H1 (cell line): Measurements from ENCODE around the gene KLHL14. TPM values are rescaled to one million over a fixed set of nuclear protein-coding genes. Genes with fewer than 3 reads are reported as not detected.

Experiments used
- CTCF ChIA-PET: fragments of 300-600 bp; sonication (Branson Sonifier 250); formaldehyde crosslinking; loops from one replicate; lab custom pipeline; 2021; ENCODE audit not compliant: partially characterized antibody; lab: Charles Lee
- POLR2A ChIA-PET: fragments of 300-600 bp; sonication (Branson Sonifier 250); formaldehyde crosslinking; loops from one replicate; lab custom pipeline; 2021; ENCODE audit warnings: inconsistent platforms; ENCODE audit not compliant: partially characterized antibody; lab: Charles Lee
- DNase-seq, 2 experiments: peaks; one replicate each; pipeline versions ENCODE4 v3.0.0 to v3.0.0-alpha.2; 2010 to 2022; ENCODE audit warnings: low spot score in 2 of 2, low read depth in 1 of 2, mixed read lengths in 1 of 2
- FAIRE-seq: peaks from 2 replicates; lab custom pipeline; 2011; peaks lifted over from hg19 to GRCh38; lab: Jason Lieb, UNC
- H2AFZ ChIP-seq: 2 replicates; pipeline ENCODE4 v1.8.1; 2012; ENCODE audit warnings: low read length, inconsistent platforms
- H2AK5ac ChIP-seq: 2 replicates; pipeline ENCODE4 v1.6.1; 2013; ENCODE audit warnings: low read depth, low read length
- H2BK120ac ChIP-seq: replicated peaks from 2 replicates; pipeline ENCODE3; 2013; ENCODE audit warnings: low read depth, low read length, inconsistent platforms
- H2BK12ac ChIP-seq: 2 replicates; pipeline ENCODE4 v1.6.1; 2013; ENCODE audit warnings: low read depth, low read length
- H2BK15ac ChIP-seq: 2 replicates; pipeline ENCODE4 v1.6.1; 2013; ENCODE audit warnings: low read length
- H2BK20ac ChIP-seq: 2 replicates; pipeline ENCODE4 v1.6.1; 2013; ENCODE audit warnings: low read length
- H2BK5ac ChIP-seq: 2 replicates; pipeline ENCODE4 v1.6.1; 2013; ENCODE audit warnings: low read depth, low read length
- H3K14ac ChIP-seq: 2 replicates; pipeline ENCODE4 v1.6.1; 2013; ENCODE audit warnings: inconsistent platforms; ENCODE audit not compliant: insufficient read length
- H3K18ac ChIP-seq: 2 replicates; pipeline ENCODE4 v1.6.1; 2013; ENCODE audit warnings: low read length; ENCODE audit errors: extremely low read depth
- H3K23ac ChIP-seq: 2 replicates; pipeline ENCODE4 v1.6.1; 2013; ENCODE audit warnings: inconsistent platforms; ENCODE audit not compliant: insufficient read length
- H3K23me2 ChIP-seq: 2 replicates; pipeline ENCODE4 v1.6.1; 2013; ENCODE audit warnings: low read depth, low read length
- H3K27ac ChIP-seq: 2 replicates; pipeline ENCODE4 v1.6.1; 2011; ENCODE audit warnings: low read depth, low read length, inconsistent platforms
- H3K27me3 ChIP-seq, 4 experiments: replicated peaks in 1 of 4; 1 replicate in 1 of 4; 2 replicates in 3 of 4; pipeline versions ENCODE4 v1.6.1 to v1.8.1; 2011 to 2013; ENCODE audit warnings: low read length in 3 of 4, mild to moderate bottlenecking in 3 of 4, inconsistent platforms in 2 of 4, mixed read lengths in 2 of 4, moderate library complexity in 1 of 4; ENCODE audit not compliant: control insufficient read depth in 3 of 4, insufficient read depth in 3 of 4; ENCODE audit errors: extremely low read depth in 1 of 4
- H3K36me3 ChIP-seq, 4 experiments: 2 replicates each; pipeline versions ENCODE4 v1.6.1 to v1.8.1; 2011 to 2013; ENCODE audit warnings: mild to moderate bottlenecking in 4 of 4, low read length in 3 of 4, moderate library complexity in 2 of 4, control low read depth in 1 of 4, inconsistent platforms in 1 of 4; ENCODE audit not compliant: insufficient read depth in 4 of 4, control insufficient read depth in 2 of 4
- H3K4ac ChIP-seq: replicated peaks from 2 replicates; pipeline ENCODE3; 2013; ENCODE audit warnings: low read length, low read depth, mixed read lengths, inconsistent platforms; ENCODE audit not compliant: insufficient read length
- H3K4me1 ChIP-seq, 4 experiments: replicated peaks in 1 of 4; 1 replicate in 1 of 4; 2 replicates in 3 of 4; pipeline versions ENCODE4 v1.6.1 to v1.8.1; 2011 to 2013; ENCODE audit warnings: low read length in 3 of 4, inconsistent platforms in 2 of 4, mixed read lengths in 1 of 4; ENCODE audit not compliant: insufficient read depth in 4 of 4, control insufficient read depth in 3 of 4
- H3K4me2 ChIP-seq, 2 experiments: 2 replicates each; pipeline versions ENCODE4 v1.6.1 to v1.8.1; 2011 to 2013; ENCODE audit warnings: low read depth in 2 of 2, low read length in 2 of 2, control low read depth in 1 of 2, inconsistent platforms in 1 of 2, mild to moderate bottlenecking in 1 of 2; ENCODE audit not compliant: insufficient read depth in 1 of 2
- H3K4me3 ChIP-seq, 4 experiments: fragments of 200-600, 300-600 bp in 1 of 4; sonication (generic), shearing (Covaris generic), sonication (Bioruptor Twin) in 1 of 4; 2 replicates each; pipeline versions ENCODE4 v1.5.1 to v1.8.1; 2011 to 2016; ENCODE audit warnings: low read length in 4 of 4, low read depth in 3 of 4, control low read depth in 2 of 4, inconsistent platforms in 2 of 4, mild to moderate bottlenecking in 2 of 4, mixed read lengths in 1 of 4, moderate library complexity in 1 of 4; ENCODE audit not compliant: insufficient read depth in 2 of 4; ENCODE audit errors: extremely low read depth in 1 of 4
- H3K56ac ChIP-seq: replicated peaks from 2 replicates; pipeline ENCODE3; 2013; ENCODE audit warnings: low read depth, mild to moderate bottlenecking, mixed read lengths, low read length, inconsistent platforms; ENCODE audit not compliant: insufficient read length
- H3K79me1 ChIP-seq: 2 replicates; pipeline ENCODE4 v1.6.1; 2013; ENCODE audit warnings: low read depth, low read length, control low read depth
- H3K79me2 ChIP-seq, 2 experiments: 2 replicates each; pipeline versions ENCODE4 v1.6.1 to v1.8.1; 2012 to 2013; ENCODE audit warnings: low read length in 2 of 2, mild to moderate bottlenecking in 2 of 2, inconsistent platforms in 1 of 2; ENCODE audit not compliant: insufficient read depth in 2 of 2, control insufficient read depth in 1 of 2
- H3K9ac ChIP-seq, 4 experiments: replicated peaks in 1 of 4; 1 replicate in 1 of 4; 2 replicates in 3 of 4; pipeline versions ENCODE4 v1.6.1 to v1.8.1; 2011 to 2013; ENCODE audit warnings: low read depth in 3 of 4, low read length in 3 of 4, control low read depth in 2 of 4, mild to moderate bottlenecking in 2 of 4, moderate library complexity in 2 of 4, inconsistent platforms in 1 of 4; ENCODE audit errors: extremely low read depth in 1 of 4
- H3K9me3 ChIP-seq, 2 experiments: 2 replicates each; pipeline versions ENCODE4 v1.6.1 to v1.8.1; 2012 to 2013; ENCODE audit warnings: mild to moderate bottlenecking in 2 of 2, moderate library complexity in 2 of 2, control low read depth in 1 of 2, inconsistent platforms in 1 of 2, low read depth in 1 of 2, low read length in 1 of 2, mixed read lengths in 1 of 2; ENCODE audit not compliant: insufficient read depth in 2 of 2
- H4K20me1 ChIP-seq, 2 experiments: replicated peaks in 1 of 2; 2 replicates each; pipeline versions ENCODE3 to v1.8.1; 2011 to 2013; ENCODE audit warnings: inconsistent platforms in 2 of 2, low read length in 2 of 2, mild to moderate bottlenecking in 1 of 2; ENCODE audit not compliant: insufficient read depth in 2 of 2, control insufficient read depth in 1 of 2
- H4K5ac ChIP-seq: 2 replicates; pipeline ENCODE4 v1.6.1; 2013; ENCODE audit warnings: low read length, low read depth, mixed read lengths, inconsistent platforms; ENCODE audit not compliant: insufficient read length
- H4K8ac ChIP-seq: 2 replicates; pipeline ENCODE4 v1.8.0; 2013; ENCODE audit warnings: mild to moderate bottlenecking, moderate library complexity, low read length, inconsistent platforms; ENCODE audit not compliant: insufficient read depth; ENCODE audit errors: extremely low read depth
- H4K91ac ChIP-seq: replicated peaks from 2 replicates; pipeline ENCODE3; 2013; ENCODE audit warnings: low read length, mixed read lengths, inconsistent platforms; ENCODE audit not compliant: insufficient read length
- CTBP2 ChIP-seq: IDR thresholded peaks from 2 replicates; pipeline ENCODE4 v1.7.0; 2011; ENCODE audit warnings: borderline replicate concordance, mild to moderate bottlenecking, moderate library complexity, mixed read lengths, low read length; ENCODE audit not compliant: insufficient read depth, insufficient read length
- WGBS, 2 experiments: shearing (Covaris generic) in 1 of 2; methylation state at CpG; one replicate each; pipeline versions ENCODE4 v1.1.6 to v1.1.7; 2013 to 2015; ENCODE audit warnings: low lambda C conversion rate in 2 of 2, mixed read lengths in 2 of 2, inconsistent platforms in 1 of 2, low coverage in 1 of 2, missing lambda C conversion rate in 1 of 2; ENCODE audit not compliant: insufficient replicate concordance in 2 of 2, insufficient coverage in 1 of 2, insufficient read length in 1 of 2; ENCODE audit errors: extremely low coverage in 1 of 2, missing lambda C conversion rate in 1 of 2; 5-methylcytosine and 5-hydroxymethylcytosine counted together
- polyA plus RNA-seq, 7 experiments: library from polyadenylated mRNA; depleted of rRNA in 3 of 7; stranded (reverse) in 5 of 7; unstranded in 2 of 7; fragments of >200 nt in 5 of 7; fragments of 200-250 nt in 2 of 7; gene quantifications; 1 replicate in 5 of 7; 2 replicates in 1 of 7; 4 replicates in 1 of 7; pipeline versions ENCODE4 v1.2.1 to v1.2.3, GENCODE V29; 2011 to 2013; ENCODE audit warnings: missing spikeins in 2 of 7, mixed read lengths in 2 of 7
- total RNA-seq: library from RNA; stranded (reverse); fragmentation: NEBNext Ultra II Directional; extraction: Animal tissue kit (Norgen Biotek cat#: 25700); gene quantifications from 2 replicates; pipeline ENCODE4 v1.2.1, GENCODE V29; 2021

KLHL14 gene
- total and polyA plus RNA-seq, 2 of the 8 experiments (the other 6 are each of a cell fraction or from before 2014, with no cell fraction given) = 1.1 to 1.2 TPM

GRCh38 chr18:32730068-32730467 lies 42.8 kb downstream of the KLHL14 start:
- Histone ChIP-seq H2AK5ac (no peak overlapping the region), H2BK15ac (no peak overlapping the region), H2BK120ac (no peak overlapping the region), H3K9ac (no peak overlapping the region), H3K27ac (no peak overlapping the region), H3K27me3 (no peaks in the 10 kb centered on the region), H4K20me1 (no peaks in the 10 kb centered on the region), H4K8ac (no peak overlapping the region), H3K18ac (no peak overlapping the region), H2AFZ (no peak overlapping the region), H3K4me1 (peaks cover 0 to 8% (median 3%) of the 10 kb centered on the region in 4 experiments; a peak in 3 of 7 replicates), H4K91ac (no peak overlapping the region), H4K5ac (no peak overlapping the region), H3K23me2 (no peaks in the 10 kb centered on the region), H2BK20ac (no peak overlapping the region), H3K36me3 (no peaks in the 10 kb centered on the region), H3K4me3 (no peak overlapping the region), H3K23ac (no peak overlapping the region), H3K14ac (no peak overlapping the region), H3K56ac (no peak overlapping the region), H3K79me2 (no peaks in the 10 kb centered on the region), H3K9me3 (no peaks in the 10 kb centered on the region), H3K4me2 (no peak overlapping the region), H3K4ac (no peak overlapping the region), H2BK12ac (no peak overlapping the region), H2BK5ac (no peak overlapping the region), H3K79me1 (no peaks in the 10 kb centered on the region)
- POLR2A ChIA-PET = no interaction called here
- CTCF ChIA-PET = no interaction called here
- TF ChIP-seq CTBP2 = no peak
- WGBS, 2 experiments = 84% methylated on average over 2 of the region's 2 CpGs; no CpG with 5 or more reads in 1 of the 2 experiments
- DNase-seq (no peak), FAIRE-seq (no peak)
